Stimulated activated naive CD8-positive, alpha-beta T cell treated with anti-CD3 and anti-CD28 coated beads, Interleukin-15, Interleukin-2, amounts not matched to agents 100 ng/mL and 50 ng/mL, for 24 hours (primary cell): ENCODE measurements around the gene TRPC4.
"Not testable (repeated sequence)": the region's sequence is repeated elsewhere in the genome, so short reads cannot be mapped to it uniquely, and the experiment has no call there.

Experiments used
- H3K27ac Mint-ChIP-seq: one replicate; pipeline ENCODE4 v1.8.0; 2021; ENCODE audit warnings: mild to moderate bottlenecking, mixed read lengths
- H3K27me3 Mint-ChIP-seq: one replicate; pipeline ENCODE4 v1.8.0; 2021; ENCODE audit warnings: mixed read lengths
- H3K36me3 Mint-ChIP-seq: one replicate; pipeline ENCODE4 v1.8.0; 2021; ENCODE audit warnings: low read depth, mixed read lengths
- H3K4me1 Mint-ChIP-seq: one replicate; pipeline ENCODE4 v1.8.0; 2021; ENCODE audit warnings: low read depth, mixed read lengths
- H3K4me3 Mint-ChIP-seq: one replicate; pipeline ENCODE4 v1.8.0; 2021; ENCODE audit warnings: mild to moderate bottlenecking, mixed read lengths
- H3K9me3 Mint-ChIP-seq: one replicate; pipeline ENCODE4 v1.8.0; 2021; ENCODE audit warnings: mixed read lengths

TRPC4 gene

DNA sequence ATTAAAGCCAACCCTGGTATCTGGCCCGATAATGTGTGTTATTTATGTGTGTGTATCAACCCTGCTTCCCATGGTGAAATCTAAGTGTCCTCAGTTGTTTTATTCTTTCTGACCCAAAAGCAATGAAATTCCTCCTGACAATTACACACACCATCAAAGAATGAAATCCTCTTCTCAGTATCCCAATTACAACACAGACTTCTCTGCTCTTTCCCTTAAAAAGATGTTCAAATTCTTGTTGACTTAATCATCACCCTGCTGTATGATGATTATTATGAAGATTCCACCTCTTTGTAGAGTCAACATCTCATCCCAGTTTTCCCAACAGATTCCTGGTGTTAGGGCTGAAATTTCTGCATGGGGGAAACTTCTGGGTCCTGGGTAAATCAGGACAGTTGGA is 8.9 kb upstream of the TRPC4 start:
- Mint-ChIP-seq H3K27me3 (peaks cover 3% of the 10 kb centered on the region), H3K4me1 (no peaks in the 10 kb centered on the region), H3K4me3 (no peak overlapping the region), H3K36me3 (no peaks in the 10 kb centered on the region), H3K9me3 (no peaks in the 10 kb centered on the region), H3K27ac (no peak overlapping the region)

DNA sequence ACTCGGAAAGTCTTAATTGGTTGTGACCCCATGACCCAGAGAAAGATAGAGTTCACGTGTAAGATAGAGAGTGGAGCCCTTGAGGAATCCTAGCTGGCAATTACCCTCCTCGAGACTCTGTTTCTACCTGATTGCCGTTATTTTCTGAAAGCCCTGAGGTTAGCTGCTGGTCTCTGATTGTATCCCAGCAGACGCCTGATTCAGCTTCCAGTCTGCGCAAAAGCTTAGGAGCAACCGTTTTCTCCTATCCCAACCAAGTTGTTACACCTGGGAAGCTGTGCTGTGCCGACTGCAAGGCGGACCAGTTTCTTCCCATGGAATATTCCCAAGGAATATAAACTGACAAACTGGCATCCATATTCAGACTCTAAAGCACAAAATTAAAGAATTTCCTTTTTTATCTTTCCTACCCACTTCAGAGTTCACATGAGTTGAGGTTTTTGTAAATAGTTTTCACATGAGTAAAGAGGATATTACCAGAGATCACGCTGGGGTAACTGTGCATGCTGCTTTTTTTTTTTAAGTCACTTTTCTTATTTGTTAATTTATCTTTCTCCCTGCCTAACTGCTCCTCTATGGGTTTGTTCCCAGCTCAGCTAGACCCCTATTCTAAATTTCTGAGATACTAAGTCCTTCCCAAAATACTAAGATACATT is 1.5 kb upstream of the TRPC4 start:
- H3K4me1 Mint-ChIP-seq: no peaks in the 10 kb centered on the region
- peaks cover 40% of the 10 kb centered on the region for H3K27me3 Mint-ChIP-seq
- no peaks in the 10 kb centered on the region for H3K36me3 Mint-ChIP-seq
- no peaks in the 10 kb centered on the region for H3K9me3 Mint-ChIP-seq
- no peak overlapping the region for H3K27ac Mint-ChIP-seq
- no peak overlapping the region for H3K4me3 Mint-ChIP-seq

DNA sequence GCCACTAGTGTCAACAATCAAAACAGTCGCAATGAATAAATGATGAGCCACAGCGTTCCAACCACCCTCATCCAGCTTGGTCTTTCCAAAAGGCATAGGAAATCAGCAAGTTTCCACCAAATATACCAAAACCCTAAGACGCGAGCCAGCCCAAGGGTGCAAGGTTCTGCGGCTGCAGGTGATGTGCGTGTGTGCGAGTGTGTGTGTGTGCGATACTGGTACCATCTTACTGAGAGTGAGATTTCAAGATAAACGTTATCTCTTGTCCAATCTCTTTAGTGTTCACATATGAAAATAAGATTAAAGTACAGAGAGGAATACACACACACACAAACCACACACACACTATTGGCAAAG is 895 bp upstream of the TRPC4 start:
- Mint-ChIP-seq H3K36me3 (no peaks in the 10 kb centered on the region), H3K4me3 (no peak overlapping the region), H3K27me3 (peaks cover 40% of the 10 kb centered on the region), H3K27ac (no peak overlapping the region), H3K4me1 (no peaks in the 10 kb centered on the region), H3K9me3 (no peaks in the 10 kb centered on the region)

GRCh38 chr13:37869506-37869755 is 141 bp downstream of the TRPC4 start:
- Mint-ChIP-seq H3K27me3 (peaks cover 40% of the 10 kb centered on the region), H3K27ac (no peak overlapping the region), H3K4me3 (no peak overlapping the region), H3K36me3 (no peaks in the 10 kb centered on the region), H3K9me3 (no peaks in the 10 kb centered on the region), H3K4me1 (no peaks in the 10 kb centered on the region)

DNA sequence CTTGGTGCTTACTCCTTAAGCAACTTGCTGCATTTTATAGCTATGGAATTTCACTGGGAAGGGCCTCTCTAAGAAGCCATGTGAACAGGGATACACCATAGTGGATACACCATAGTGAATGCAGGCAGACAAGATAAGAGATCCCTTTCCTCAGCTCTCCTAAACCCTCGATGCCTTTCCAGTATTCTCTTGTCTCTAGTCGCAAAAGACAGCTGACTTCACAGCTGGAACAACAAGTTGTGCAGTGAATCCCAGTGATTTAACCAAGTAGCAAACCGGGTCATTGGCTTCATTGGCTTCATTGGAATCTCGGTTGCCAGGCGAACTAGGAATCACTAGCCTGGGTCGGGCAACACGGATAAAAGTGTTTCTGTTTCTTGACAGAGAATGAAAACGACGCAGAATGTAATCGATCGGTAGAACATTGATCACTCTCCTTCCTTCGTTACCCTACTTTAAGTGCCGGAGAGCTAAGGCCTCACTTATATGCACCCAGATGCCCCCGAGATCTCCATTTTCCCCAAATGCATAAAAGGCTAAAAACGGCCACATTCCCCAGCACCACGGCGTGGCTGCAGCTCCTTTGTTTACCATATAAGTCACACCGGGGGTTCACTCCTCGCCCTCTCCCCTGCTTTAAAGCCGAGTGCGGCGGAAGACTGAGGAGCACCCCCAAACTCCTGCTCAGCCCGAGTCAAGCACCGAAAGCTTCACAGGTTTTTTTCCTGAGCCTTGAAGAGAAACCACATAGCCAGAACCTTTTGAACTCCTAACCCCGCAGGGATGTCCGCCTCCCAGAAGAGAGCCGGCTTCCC is 674 bp downstream of the TRPC4 start:
- H3K27me3 Mint-ChIP-seq: peaks cover 40% of the 10 kb centered on the region
- no peaks in the 10 kb centered on the region for H3K9me3 Mint-ChIP-seq
- H3K4me3 Mint-ChIP-seq: no peak overlapping the region
- no peaks in the 10 kb centered on the region for H3K4me1 Mint-ChIP-seq
- H3K27ac Mint-ChIP-seq: no peak overlapping the region
- no peaks in the 10 kb centered on the region for H3K36me3 Mint-ChIP-seq

GRCh38 chr13:37863708-37864107 is 5.9 kb downstream of the TRPC4 start:
- no peaks in the 10 kb centered on the region for H3K9me3 Mint-ChIP-seq
- no peak overlapping the region for H3K27ac Mint-ChIP-seq
- H3K36me3 Mint-ChIP-seq: no peaks in the 10 kb centered on the region
- H3K4me3 Mint-ChIP-seq: no peak overlapping the region
- peaks cover 9% of the 10 kb centered on the region for H3K27me3 Mint-ChIP-seq
- no peaks in the 10 kb centered on the region for H3K4me1 Mint-ChIP-seq

DNA sequence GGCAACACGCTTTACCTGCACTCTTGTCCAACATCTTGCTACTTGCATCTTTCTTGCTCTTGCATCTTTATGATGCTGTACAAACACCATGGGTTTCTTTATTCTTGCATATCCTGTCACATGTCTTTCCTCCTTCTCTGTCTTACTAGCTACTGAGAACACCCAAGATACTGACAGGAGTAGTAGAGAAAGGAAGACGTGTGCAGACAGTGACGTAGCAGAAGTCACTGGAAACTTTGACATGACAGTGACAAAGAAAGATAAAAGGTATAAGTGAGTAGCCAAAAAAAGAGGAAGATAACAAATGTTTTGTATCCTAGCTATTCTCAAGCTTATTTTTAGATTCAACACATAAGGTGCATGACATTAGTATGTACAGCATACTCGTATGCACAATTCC is 34.2 kb downstream of the TRPC4 start:
- no peaks in the 10 kb centered on the region for H3K4me1 Mint-ChIP-seq

DNA sequence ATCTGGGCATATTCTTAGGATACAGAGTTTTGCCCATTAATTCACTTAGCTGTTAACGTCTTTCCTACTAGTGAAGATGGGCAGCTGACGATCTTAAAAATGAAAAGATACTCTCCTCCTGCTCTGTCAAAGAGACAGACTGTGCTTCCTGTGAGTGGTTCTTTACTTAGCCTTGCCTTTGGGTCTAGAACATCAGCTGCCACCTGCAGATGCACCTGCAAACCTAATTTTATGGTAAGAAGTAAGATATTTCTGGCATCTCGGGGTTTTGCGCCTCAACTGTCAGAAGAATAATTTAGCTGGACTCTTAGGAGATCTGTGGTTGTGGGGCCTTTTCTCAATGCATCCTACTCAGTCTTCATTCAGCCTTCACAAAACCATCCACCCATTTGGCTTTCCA is 36.2 kb downstream of the TRPC4 start:
- H3K4me3 Mint-ChIP-seq: no peak overlapping the region
- no peaks in the 10 kb centered on the region for H3K27me3 Mint-ChIP-seq
- H3K36me3 Mint-ChIP-seq: no peaks in the 10 kb centered on the region

More for the DNA sequence above, 34.2 kb downstream of the TRPC4 start:
- H3K9me3 Mint-ChIP-seq: peaks cover 10% of the 10 kb centered on the region
- H3K4me3 Mint-ChIP-seq: no peak overlapping the region
- H3K27ac Mint-ChIP-seq: no peak overlapping the region
- no peaks in the 10 kb centered on the region for H3K27me3 Mint-ChIP-seq
- no peaks in the 10 kb centered on the region for H3K36me3 Mint-ChIP-seq

GRCh38 chr13:37816276-37816675 is 53.3 kb downstream of the TRPC4 start:
- H3K27ac Mint-ChIP-seq: no peak overlapping the region
- no peak overlapping the region for H3K4me3 Mint-ChIP-seq
- no peaks in the 10 kb centered on the region for H3K27me3 Mint-ChIP-seq
- H3K4me1 Mint-ChIP-seq: no peaks in the 10 kb centered on the region
- peaks cover 18% of the 10 kb centered on the region for H3K9me3 Mint-ChIP-seq
- no peaks in the 10 kb centered on the region for H3K36me3 Mint-ChIP-seq

More for the DNA sequence above, 36.2 kb downstream of the TRPC4 start:
- no peak overlapping the region for H3K27ac Mint-ChIP-seq
- no peaks in the 10 kb centered on the region for H3K4me1 Mint-ChIP-seq
- peaks cover 14% of the 10 kb centered on the region for H3K9me3 Mint-ChIP-seq

DNA sequence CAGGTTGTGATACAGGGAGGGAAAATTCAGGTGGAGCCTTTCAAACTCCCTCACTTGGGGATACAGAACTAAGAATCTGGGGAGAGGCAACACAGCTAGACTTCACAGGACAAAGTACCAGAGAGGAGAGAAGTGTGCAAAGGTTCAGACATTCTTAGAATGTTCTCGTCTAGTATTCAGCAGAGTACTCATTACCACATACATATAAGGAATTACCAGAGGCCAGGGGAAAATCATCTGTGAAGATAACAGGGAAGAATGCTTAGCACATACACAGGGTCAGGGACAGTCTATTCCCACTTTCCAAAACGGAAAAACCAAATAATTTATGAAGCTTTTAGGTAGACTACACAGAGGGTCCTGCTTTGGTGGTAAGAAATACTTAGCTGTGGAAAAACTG is 58.1 kb downstream of the TRPC4 start:
- no peak overlapping the region for H3K4me3 Mint-ChIP-seq
- peaks cover 13% of the 10 kb centered on the region for H3K9me3 Mint-ChIP-seq
- no peaks in the 10 kb centered on the region for H3K36me3 Mint-ChIP-seq
- H3K27ac Mint-ChIP-seq: no peak overlapping the region
- H3K4me1 Mint-ChIP-seq: no peaks in the 10 kb centered on the region
- no peaks in the 10 kb centered on the region for H3K27me3 Mint-ChIP-seq

GRCh38 chr13:37806666-37807065 is 62.9 kb downstream of the TRPC4 start:
- Mint-ChIP-seq H3K9me3 (peaks cover 5% of the 10 kb centered on the region), H3K36me3 (no peaks in the 10 kb centered on the region), H3K4me3 (no peak overlapping the region), H3K27me3 (no peaks in the 10 kb centered on the region), H3K4me1 (no peaks in the 10 kb centered on the region), H3K27ac (no peak overlapping the region)

- no peak overlapping the region for H3K27ac Mint-ChIP-seq
- H3K9me3 Mint-ChIP-seq: peaks cover 3% of the 10 kb centered on the region
- H3K4me3 Mint-ChIP-seq: no peak overlapping the region
- no peaks in the 10 kb centered on the region for H3K27me3 Mint-ChIP-seq
- no peaks in the 10 kb centered on the region for H3K4me1 Mint-ChIP-seq
- no peaks in the 10 kb centered on the region for H3K36me3 Mint-ChIP-seq
Measured at GRCh38 chr13:37797631-37798030, 71.9 kb downstream of the TRPC4 start.

- H3K27me3 Mint-ChIP-seq, H3K9me3 Mint-ChIP-seq, H3K4me1 Mint-ChIP-seq, H3K4me3 Mint-ChIP-seq, H3K36me3 Mint-ChIP-seq, H3K27ac Mint-ChIP-seq: not testable (repeated sequence)
Measured at GRCh38 chr13:37796795-37797194, 72.8 kb downstream of the TRPC4 start.

DNA sequence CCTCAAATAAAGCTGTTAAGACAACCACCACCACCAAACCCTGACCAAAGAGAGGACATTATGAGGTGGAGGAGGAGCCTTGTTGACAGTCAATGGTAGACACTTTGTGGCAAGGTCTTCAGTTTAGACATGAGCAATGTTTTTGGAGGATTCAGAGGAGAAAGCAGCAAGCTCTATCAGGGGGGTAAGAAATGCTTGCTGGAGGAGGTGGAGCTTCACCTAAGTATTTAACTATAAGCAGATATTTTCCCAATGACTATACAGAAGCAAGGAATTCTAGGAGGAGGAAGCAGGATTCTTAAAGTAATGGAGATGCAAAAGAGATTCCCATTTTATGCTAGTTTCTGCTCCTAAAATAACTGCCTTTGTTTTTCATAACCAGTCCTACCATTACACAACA is 74.2 kb downstream of the TRPC4 start:
- Mint-ChIP-seq H3K36me3 (no peaks in the 10 kb centered on the region), H3K4me1 (no peaks in the 10 kb centered on the region)

DNA sequence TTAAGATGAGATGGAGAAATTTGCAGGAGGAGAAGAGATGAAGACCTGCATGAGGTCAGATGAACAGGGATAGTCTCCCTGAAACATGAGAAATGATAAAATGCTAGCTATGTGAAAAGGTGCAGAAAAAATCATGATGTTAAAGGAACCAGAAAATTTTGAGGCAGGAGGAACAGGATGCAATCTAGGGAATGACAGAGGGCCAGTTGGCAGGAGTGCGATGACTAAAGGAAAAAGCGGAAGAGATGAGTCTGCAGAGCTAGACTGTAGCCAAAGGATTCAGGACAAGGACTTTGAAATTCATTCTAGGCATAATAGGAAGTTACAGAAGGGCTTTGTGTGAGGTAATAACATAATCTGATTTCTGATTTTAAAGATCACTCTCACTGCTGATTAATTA is 77.9 kb downstream of the TRPC4 start:
- H3K9me3 Mint-ChIP-seq: peaks cover 11% of the 10 kb centered on the region
- H3K27me3 Mint-ChIP-seq: no peaks in the 10 kb centered on the region
- H3K4me3 Mint-ChIP-seq: no peak overlapping the region
- no peaks in the 10 kb centered on the region for H3K4me1 Mint-ChIP-seq
- no peak overlapping the region for H3K27ac Mint-ChIP-seq
- no peaks in the 10 kb centered on the region for H3K36me3 Mint-ChIP-seq

More for the DNA sequence above, 74.2 kb downstream of the TRPC4 start:
- Mint-ChIP-seq H3K27me3 (no peaks in the 10 kb centered on the region), H3K4me3 (no peak overlapping the region), H3K27ac (no peak overlapping the region), H3K9me3 (peaks cover 11% of the 10 kb centered on the region)

DNA sequence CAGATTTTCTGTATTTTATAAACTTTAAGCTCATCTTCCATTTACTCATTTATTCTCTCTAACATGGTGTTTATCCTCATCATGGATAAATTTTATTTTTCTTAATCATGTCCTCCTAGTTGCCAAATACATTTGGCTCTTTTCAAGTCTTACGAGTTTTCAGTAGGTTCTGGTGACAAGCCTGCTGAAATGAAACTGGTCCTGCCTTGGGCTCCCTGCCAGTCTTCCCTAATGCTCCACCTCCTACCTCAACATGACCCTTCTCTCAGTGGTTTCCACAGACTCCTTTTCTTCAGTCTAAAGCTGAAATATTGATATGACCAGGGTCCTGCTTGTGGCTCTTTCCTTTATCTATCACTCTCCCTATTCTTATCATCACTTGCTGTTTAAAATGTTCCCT is 81.2 kb downstream of the TRPC4 start:
- no peaks in the 10 kb centered on the region for H3K36me3 Mint-ChIP-seq
- no peaks in the 10 kb centered on the region for H3K4me1 Mint-ChIP-seq
- no peak overlapping the region for H3K27ac Mint-ChIP-seq
- H3K4me3 Mint-ChIP-seq: no peak overlapping the region
- peaks cover 11% of the 10 kb centered on the region for H3K9me3 Mint-ChIP-seq
- H3K27me3 Mint-ChIP-seq: no peaks in the 10 kb centered on the region
